ENCODE results near the gene DAAM1. TPM values are rescaled to one million over a fixed set of nuclear protein-coding genes. Genes with fewer than 3 reads are reported as not detected.

The DAAM1 gene
- total RNA-seq, 2 donors from 2014 or later = 11.1 to 13.9 TPM

GRCh38 chr14:59305836-59306555 is 117.5 kb downstream of the DAAM1 start:
- ATAC-seq = no peak
- DNase-seq (ENCODE audit: low spot score in 2 of 2) = no peak
- peak overlapping the region in 1 of 2 donors; percentile 38 for H3K27ac Mint-ChIP-seq
- H3K36me3 Mint-ChIP-seq = no peaks in the 10 kb centered on the region
- no peaks in the 10 kb centered on the region for H3K9me3 Mint-ChIP-seq

DNA sequence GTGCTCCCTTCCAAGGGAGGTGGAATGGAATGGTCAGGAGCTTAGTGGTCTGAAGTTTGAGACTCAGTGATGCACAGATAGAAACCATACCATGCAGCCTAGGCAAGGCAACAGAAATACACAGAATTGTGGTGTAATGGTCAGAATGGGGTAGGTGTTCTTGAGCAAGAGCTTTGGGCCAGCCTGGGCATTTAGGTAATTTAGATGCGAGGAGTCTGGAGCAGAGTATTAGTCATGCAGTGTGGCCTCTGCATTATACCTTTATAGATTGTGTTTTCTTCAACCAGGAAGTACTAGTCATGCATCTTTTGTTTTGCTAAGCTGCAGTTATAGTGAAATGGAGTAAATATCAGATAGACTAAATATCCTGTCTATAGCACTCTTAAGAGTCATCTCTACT is 118.3 kb downstream of the DAAM1 start:
- Mint-ChIP-seq H3K36me3 (no peaks in the 10 kb centered on the region), H3K9me3 (no peaks in the 10 kb centered on the region), H3K27ac (no peak overlapping the region)
- DNase-seq (ENCODE audit: low spot score in 2 of 2) (no peak), ATAC-seq (peak in 1 of 2 donors; percentile 22)

- H3K9me3 Mint-ChIP-seq = no peaks in the 10 kb centered on the region
- no peak for DNase-seq (ENCODE audit: low spot score in 2 of 2)
- H3K27ac Mint-ChIP-seq = peak overlapping the region in 1 of 2 donors; percentile 25
- no peaks in the 10 kb centered on the region for H3K36me3 Mint-ChIP-seq
- ATAC-seq = no peak
Measured at GRCh38 chr14:59308086-59308485, 119.6 kb downstream of the DAAM1 start.

GRCh38 chr14:59308673-59309072 is 120.2 kb downstream of the DAAM1 start:
- ATAC-seq = no peak

DNA sequence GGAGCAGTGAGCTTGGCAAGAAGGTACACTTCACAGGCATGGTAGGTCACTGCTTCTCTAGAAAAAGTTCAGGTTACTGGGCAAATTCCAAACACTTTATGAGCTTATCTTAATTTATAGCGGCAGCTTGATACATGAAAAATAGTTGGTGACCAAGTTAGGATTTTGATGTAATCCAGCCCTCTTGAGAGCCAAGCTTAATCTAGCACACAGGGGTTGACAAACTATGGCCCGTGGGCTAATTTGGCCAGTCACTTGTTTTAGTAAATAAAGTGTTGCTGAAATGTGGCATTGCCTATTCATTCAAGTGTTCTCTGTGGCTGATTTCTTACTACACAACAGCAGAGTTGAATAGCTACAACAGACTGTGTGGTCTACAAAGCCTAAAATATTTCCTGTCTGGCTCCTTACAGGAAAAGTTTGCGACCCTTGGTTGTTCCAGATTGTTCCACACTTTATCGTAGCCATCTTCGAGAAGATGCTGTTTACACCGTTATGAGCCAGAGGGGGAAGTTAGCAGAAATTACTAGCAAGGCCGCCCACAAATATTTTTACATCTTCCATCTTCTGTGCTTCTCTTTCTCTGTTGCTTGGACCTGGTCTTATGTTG is 120.9 kb downstream of the DAAM1 start:
- ATAC-seq (no peak), DNase-seq (ENCODE audit: low spot score in 2 of 2) (no peak)
- no peaks in the 10 kb centered on the region for H3K36me3 Mint-ChIP-seq
- no peaks in the 10 kb centered on the region for H3K9me3 Mint-ChIP-seq
- no peak overlapping the region for H3K27ac Mint-ChIP-seq

More at GRCh38 chr14:59308673-59309072, 120.2 kb downstream of the DAAM1 start:
- Mint-ChIP-seq H3K27ac (no peak overlapping the region), H3K9me3 (no peaks in the 10 kb centered on the region), H3K36me3 (no peaks in the 10 kb centered on the region)
- no peak for DNase-seq (ENCODE audit: low spot score in 2 of 2)

- DNase-seq (ENCODE audit: low spot score in 2 of 2) = no peak
- no peak overlapping the region for H3K27ac Mint-ChIP-seq
- ATAC-seq = no peak
- no peaks in the 10 kb centered on the region for H3K36me3 Mint-ChIP-seq
- no peaks in the 10 kb centered on the region for H3K9me3 Mint-ChIP-seq
Measured at GRCh38 chr14:59310633-59311032, 122.2 kb downstream of the DAAM1 start.

GRCh38 chr14:59311723-59312122 is 123.3 kb downstream of the DAAM1 start:
- no peak overlapping the region for H3K27ac Mint-ChIP-seq
- no peak for DNase-seq (ENCODE audit: low spot score in 2 of 2)
- no peak for ATAC-seq
- H3K9me3 Mint-ChIP-seq = no peaks in the 10 kb centered on the region
- H3K36me3 Mint-ChIP-seq = no peaks in the 10 kb centered on the region

- Mint-ChIP-seq H3K27ac (no peak overlapping the region), H3K9me3 (no peaks in the 10 kb centered on the region), H3K36me3 (no peaks in the 10 kb centered on the region)
- DNase-seq (ENCODE audit: low spot score in 2 of 2) (no peak), ATAC-seq (no peak)
Measured at GRCh38 chr14:59313144-59313651, 124.7 kb downstream of the DAAM1 start.

GRCh38 chr14:59313658-59314608 is 125.5 kb downstream of the DAAM1 start:
- H3K9me3 Mint-ChIP-seq = no peaks in the 10 kb centered on the region
- DNase-seq (ENCODE audit: low spot score in 2 of 2) = no peak
- no peaks in the 10 kb centered on the region for H3K36me3 Mint-ChIP-seq
- no peak for ATAC-seq
- H3K27ac Mint-ChIP-seq = no peak overlapping the region

DNA sequence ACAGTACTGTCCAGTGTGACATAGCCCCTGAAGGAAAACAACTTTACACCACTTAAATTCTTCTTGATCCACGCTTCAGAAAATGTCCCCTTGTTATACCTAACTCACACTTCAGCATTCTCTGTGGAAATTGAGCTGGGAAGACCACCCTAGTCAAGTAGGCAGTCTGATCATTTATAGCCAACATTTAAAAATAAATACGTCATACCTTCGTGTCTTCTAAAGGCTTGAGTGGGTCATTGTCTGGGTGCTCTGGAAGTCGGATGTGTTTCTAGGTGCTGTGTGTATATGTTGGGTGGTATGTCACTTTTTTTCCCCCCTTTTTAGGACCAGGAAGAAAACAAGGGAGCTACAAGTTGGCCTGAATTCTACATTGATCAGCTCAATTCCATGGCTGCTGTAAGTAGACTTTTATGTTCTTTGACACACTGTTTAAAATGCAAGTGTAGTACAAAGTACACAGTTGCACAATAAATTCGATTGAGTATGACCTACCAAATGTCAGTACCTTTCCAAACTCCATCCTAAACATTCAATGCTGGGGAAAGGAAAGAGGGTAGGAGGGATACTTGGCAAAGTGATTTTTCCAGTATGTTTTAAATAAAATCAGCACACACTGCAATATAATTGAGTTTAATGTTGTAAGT is 126.6 kb downstream of the DAAM1 start:
- no peak for ATAC-seq
- Mint-ChIP-seq H3K36me3 (no peaks in the 10 kb centered on the region), H3K27ac (no peak overlapping the region), H3K9me3 (no peaks in the 10 kb centered on the region)
- DNase-seq (ENCODE audit: low spot score in 2 of 2) = no peak

DNA sequence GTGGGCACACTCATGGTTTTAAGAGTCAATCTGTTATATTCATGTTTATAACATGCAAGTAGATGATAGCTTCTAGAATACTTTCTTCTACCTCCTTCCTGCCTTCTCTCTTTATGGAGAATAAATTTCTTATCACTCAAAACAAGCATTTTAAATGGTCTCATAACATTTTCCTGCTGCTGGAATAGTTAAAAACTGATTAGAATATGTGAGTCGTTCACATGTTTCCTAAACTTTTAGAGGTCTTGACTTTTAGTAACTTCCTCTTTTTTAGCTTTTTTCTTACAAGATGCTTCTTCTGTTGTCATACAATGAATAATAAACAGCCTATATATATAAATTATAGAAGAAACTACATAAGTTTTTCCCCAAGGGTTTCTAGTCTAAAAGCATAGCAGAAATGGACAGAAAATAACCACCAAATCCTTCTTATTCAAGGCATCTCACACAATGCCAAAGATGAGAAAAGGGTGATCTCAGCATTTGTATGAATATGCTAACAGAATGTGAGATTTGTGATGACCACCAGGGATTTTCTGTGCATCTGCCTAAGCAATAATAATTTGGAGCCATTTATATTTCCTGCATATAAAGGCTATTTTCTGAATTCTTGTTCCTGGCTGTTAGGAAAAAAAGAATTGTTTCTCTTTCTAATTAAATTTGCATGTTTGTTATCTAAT is 127.8 kb downstream of the DAAM1 start:
- H3K36me3 Mint-ChIP-seq = no peaks in the 10 kb centered on the region
- ATAC-seq (no peak), DNase-seq (ENCODE audit: low spot score in 2 of 2) (no peak)
- H3K27ac Mint-ChIP-seq = no peak overlapping the region
- no peaks in the 10 kb centered on the region for H3K9me3 Mint-ChIP-seq

- H3K36me3 Mint-ChIP-seq = no peaks in the 10 kb centered on the region
- H3K9me3 Mint-ChIP-seq = no peaks in the 10 kb centered on the region
- no peak overlapping the region for H3K27ac Mint-ChIP-seq
- DNase-seq (ENCODE audit: low spot score in 2 of 2) (no peak), ATAC-seq (no peak)
Measured at GRCh38 chr14:59317346-59317745, 128.9 kb downstream of the DAAM1 start.

DNA sequence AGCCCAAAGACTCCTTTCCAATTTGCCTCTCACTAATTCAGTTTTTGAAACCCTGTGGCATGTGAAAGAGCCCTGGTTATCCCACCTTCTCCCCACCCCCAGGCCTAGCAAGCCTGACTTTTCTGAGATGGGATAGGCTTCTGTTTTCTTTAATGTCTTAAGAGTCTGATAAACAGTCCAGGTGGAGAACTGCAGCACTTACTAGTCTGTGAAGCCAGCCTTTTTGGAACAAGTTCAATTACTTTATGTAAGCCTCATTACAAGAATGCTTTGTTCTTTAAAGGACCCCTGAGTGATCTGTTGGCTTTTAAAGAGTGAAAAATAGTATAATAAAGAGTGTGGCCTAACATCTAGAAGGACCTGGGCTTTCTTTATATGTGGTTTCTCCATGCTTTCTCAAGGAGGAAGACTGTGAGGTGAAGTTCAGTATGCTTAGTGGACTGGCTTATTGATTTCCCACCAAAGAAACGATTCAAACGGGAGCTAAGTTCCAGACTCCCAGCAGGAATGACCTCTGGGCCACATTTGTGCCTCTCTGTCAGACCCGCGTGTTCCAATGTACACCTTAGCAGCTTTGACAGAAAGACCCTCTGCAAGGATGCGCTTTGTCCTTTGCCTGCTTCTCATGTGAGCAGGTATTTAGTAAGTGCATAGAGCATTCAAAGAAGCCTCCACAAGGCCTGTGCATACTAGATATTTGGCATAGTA is 129.5 kb downstream of the DAAM1 start:
- no peak for DNase-seq (ENCODE audit: low spot score in 2 of 2)
- Mint-ChIP-seq H3K27ac (no peak overlapping the region), H3K36me3 (no peaks in the 10 kb centered on the region), H3K9me3 (no peaks in the 10 kb centered on the region)
- ATAC-seq = no peak

GRCh38 chr14:59318908-59319307 is 130.4 kb downstream of the DAAM1 start:
- no peak for ATAC-seq
- no peak overlapping the region for H3K27ac Mint-ChIP-seq

DNA sequence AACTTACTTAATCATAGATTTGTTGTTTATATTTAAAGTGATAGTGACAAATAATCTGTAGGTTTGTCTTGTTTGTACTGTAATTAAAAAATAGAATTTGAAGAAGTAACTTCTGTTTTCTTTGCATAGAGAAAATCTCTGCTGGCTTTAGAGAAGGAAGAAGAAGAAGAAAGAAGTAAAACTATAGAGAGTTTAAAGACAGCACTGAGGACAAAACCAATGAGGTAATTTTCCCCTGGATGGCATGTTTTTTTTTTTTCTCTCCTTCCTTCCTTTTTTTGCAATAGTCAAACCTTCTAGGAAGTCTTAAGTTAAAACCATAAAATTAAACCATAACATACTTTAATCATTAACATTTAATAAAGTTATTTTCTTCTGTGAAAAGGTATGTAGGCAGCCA is 131.9 kb downstream of the DAAM1 start:
- no peaks in the 10 kb centered on the region for H3K9me3 Mint-ChIP-seq
- no peaks in the 10 kb centered on the region for H3K36me3 Mint-ChIP-seq
- no peak overlapping the region for H3K27ac Mint-ChIP-seq
- DNase-seq (ENCODE audit: low spot score in 2 of 2) (no peak), ATAC-seq (no peak)

More at GRCh38 chr14:59318908-59319307, 130.4 kb downstream of the DAAM1 start:
- Mint-ChIP-seq H3K9me3 (no peaks in the 10 kb centered on the region), H3K36me3 (no peaks in the 10 kb centered on the region)
- no peak for DNase-seq (ENCODE audit: low spot score in 2 of 2)

Data from activated naive CD4-positive, alpha-beta T cell treated with anti-CD3 and anti-CD28 coated beads, Interleukin-2, amount 50 U/mL, for 72 hours (primary cell).